Psoas muscle (tissue), 8 donors: ENCODE data around the gene ABTB1. TPM values are rescaled to one million over a fixed set of nuclear protein-coding genes. Genes with fewer than 3 reads are reported as not detected.

Experiments used
- ATAC-seq, 4 donors: fragments of 200-7000 bp; cut with Tn5 transposase; one replicate each; pipeline ENCODE4 v1.9.1; 2020; ENCODE audit warnings: moderate library complexity in 3 of 4, mild to moderate bottlenecking in 2 of 4
- DNase-seq, 2 donors: peaks; one replicate each; pipeline ENCODE4 v3.0.0-alpha.2; 2020
- H3K27ac ChIP-seq: fragments of 200-600 bp; one replicate; pipeline ENCODE4 v1.8.0; 2022
- H3K27me3 ChIP-seq, 3 donors: fragments of 200-600 bp in 1 of 3; one replicate each; pipeline versions ENCODE4 v1.6.1 to v1.8.0; 2013 to 2022; ENCODE audit warnings: low read length in 2 of 3, mild to moderate bottlenecking in 2 of 3, moderate library complexity in 1 of 3; ENCODE audit not compliant: insufficient read depth in 3 of 3
- H3K36me3 ChIP-seq, 2 donors: fragments of 200-600 bp in 1 of 2; one replicate each; pipeline versions ENCODE4 v1.6.1 to v1.8.0; 2013 to 2022; ENCODE audit warnings: low read depth in 1 of 2, mild to moderate bottlenecking in 1 of 2, moderate library complexity in 1 of 2; ENCODE audit not compliant: insufficient read depth in 1 of 2
- H3K4me1 ChIP-seq: fragments of 200-600 bp; one replicate; pipeline ENCODE4 v1.8.0; 2022
- H3K4me3 ChIP-seq: fragments of 200-600 bp; one replicate; pipeline ENCODE4 v1.8.0; 2022; ENCODE audit warnings: mild to moderate bottlenecking
- H3K9me3 ChIP-seq: fragments of 200-600 bp; one replicate; pipeline ENCODE4 v1.8.0; 2022
- WGBS, 3 donors: extraction: QIAGEN DNeasy Blood & Tissue Kit; methylation state at CpG; one replicate each; pipeline versions ENCODE4 v1.1.6 to v1.1.7; 2013; 5-methylcytosine and 5-hydroxymethylcytosine counted together
- intact Hi-C, 2 donors: fragments of 100-400 bp; cut with DNase I; formaldehyde crosslinking; loops; one replicate each; pipeline versions ENCODE4 v1.11.0 to v1.14.2; 2022
- polyA plus RNA-seq, 3 donors: library from polyadenylated mRNA; stranded (reverse); fragments of 200-250 nt; gene quantifications; one replicate each; pipeline ENCODE4 v1.2.3, GENCODE V29; 2013
- total RNA-seq, 4 donors: library from RNA; stranded (reverse); fragmentation: NEBNext Ultra II Directional in 2 of 4; extraction: Animal tissue kit (Norgen Biotek cat#: 25700) in 2 of 4; gene quantifications; one replicate each; pipeline versions ENCODE4 v1.2.1 to v1.2.4, GENCODE V29; 2021 to 2023
- TF ChIP-seq, protein P1 (sequence below): fragments of 200-600 bp; IDR thresholded peaks from one replicate; pipeline ENCODE4 v1.8.0; 2022; ENCODE audit warnings: antibody characterized with exemption
- donor health status: healthy with polysubstance abuse.
- donor health status: DM: no; HTN: no; CAD: no; lungs with moderate emphysema.
- donor health status: Bipolar disorder and iron deficiency.
- donor health status: healthy.
- donor health status: DM: yes; HTN: yes; CAD: no.
- donor health status: DM: no; HTN: no; CAD: no.
- donor health status: DM: no; HTN: no; CAD: no.
- donor health status: DM: yes; HTN: yes; CAD: no.

The ABTB1 gene
- total and polyA plus RNA-seq, 7 donors = 22.8 to 34.5 (median 30.1) TPM

- H3K27ac ChIP-seq = no peak overlapping the region
- DNase-seq (no peak), ATAC-seq (no peak)
- WGBS, 3 donors = 95 to 100% (median 96%) methylated on average over 3 of the region's 3 CpGs
- H3K9me3 ChIP-seq = no peaks in the 10 kb centered on the region
- no peaks in the 10 kb centered on the region for H3K4me1 ChIP-seq
- H3K27me3 ChIP-seq = no peaks in the 10 kb centered on the region
- H3K36me3 ChIP-seq = no peaks in the 10 kb centered on the region
- H3K4me3 ChIP-seq = no peak overlapping the region
- TF ChIP-seq, protein P1, sequence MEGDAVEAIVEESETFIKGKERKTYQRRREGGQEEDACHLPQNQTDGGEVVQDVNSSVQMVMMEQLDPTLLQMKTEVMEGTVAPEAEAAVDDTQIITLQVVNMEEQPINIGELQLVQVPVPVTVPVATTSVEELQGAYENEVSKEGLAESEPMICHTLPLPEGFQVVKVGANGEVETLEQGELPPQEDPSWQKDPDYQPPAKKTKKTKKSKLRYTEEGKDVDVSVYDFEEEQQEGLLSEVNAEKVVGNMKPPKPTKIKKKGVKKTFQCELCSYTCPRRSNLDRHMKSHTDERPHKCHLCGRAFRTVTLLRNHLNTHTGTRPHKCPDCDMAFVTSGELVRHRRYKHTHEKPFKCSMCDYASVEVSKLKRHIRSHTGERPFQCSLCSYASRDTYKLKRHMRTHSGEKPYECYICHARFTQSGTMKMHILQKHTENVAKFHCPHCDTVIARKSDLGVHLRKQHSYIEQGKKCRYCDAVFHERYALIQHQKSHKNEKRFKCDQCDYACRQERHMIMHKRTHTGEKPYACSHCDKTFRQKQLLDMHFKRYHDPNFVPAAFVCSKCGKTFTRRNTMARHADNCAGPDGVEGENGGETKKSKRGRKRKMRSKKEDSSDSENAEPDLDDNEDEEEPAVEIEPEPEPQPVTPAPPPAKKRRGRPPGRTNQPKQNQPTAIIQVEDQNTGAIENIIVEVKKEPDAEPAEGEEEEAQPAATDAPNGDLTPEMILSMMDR = no peak
- intact Hi-C loops = no loop called here
Measured at GRCh38 chr3:127665586-127665985, 7.2 kb upstream of the ABTB1 start.

- no peak for ATAC-seq
- H3K36me3 ChIP-seq = no peaks in the 10 kb centered on the region
- DNase-seq = no peak
- TF ChIP-seq, protein P1 = no peak
- no peaks in the 10 kb centered on the region for H3K9me3 ChIP-seq
- intact Hi-C loops = no loop called here
- H3K4me1 ChIP-seq = no peaks in the 10 kb centered on the region
- WGBS, 3 donors = 63 to 77% (median 75%) methylated on average over 2 of the region's 2 CpGs
- no peaks in the 10 kb centered on the region for H3K27me3 ChIP-seq
- no peak overlapping the region for H3K4me3 ChIP-seq
- no peak overlapping the region for H3K27ac ChIP-seq
Measured at GRCh38 chr3:127666676-127667075, 6.1 kb upstream of the ABTB1 start.

DNA sequence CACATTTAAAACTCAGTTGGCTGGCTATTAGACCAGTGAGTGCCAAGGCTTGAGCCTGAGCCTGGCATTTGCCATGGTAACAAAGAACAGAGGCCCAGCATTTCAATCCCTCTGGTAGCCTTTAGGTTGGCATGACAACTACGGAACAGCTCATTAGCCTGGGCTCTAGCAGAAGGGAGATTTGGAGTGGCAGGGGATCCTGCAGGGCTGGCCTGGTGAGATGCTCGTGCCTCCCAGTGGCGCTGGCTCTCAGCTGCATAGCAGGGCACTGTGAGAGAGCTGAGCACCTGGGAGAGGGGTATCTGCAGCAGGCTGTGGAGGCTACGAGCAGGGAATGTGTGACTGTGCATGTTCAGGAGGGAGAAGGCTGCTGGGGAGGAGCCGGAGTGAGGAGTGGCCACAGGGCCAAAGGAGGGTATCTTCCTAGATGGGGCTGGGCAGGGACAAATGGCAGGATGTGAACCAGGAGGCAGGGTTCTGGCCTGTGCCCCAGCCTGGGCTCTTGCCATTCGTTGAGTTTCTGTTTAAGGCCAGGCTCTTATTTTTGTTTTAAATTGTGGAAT, 5.6 kb upstream of the ABTB1 start:
- TF ChIP-seq, protein P1 = no peak
- no peaks in the 10 kb centered on the region for H3K9me3 ChIP-seq
- no peak overlapping the region for H3K4me3 ChIP-seq
- H3K27me3 ChIP-seq = no peaks in the 10 kb centered on the region
- ATAC-seq = no peak
- H3K27ac ChIP-seq = no peak overlapping the region
- WGBS, 3 donors = 68 to 83% (median 69%) methylated on average over 6 of the region's 6 CpGs
- intact Hi-C loops = no loop called here
- H3K36me3 ChIP-seq = no peaks in the 10 kb centered on the region
- DNase-seq = no peak
- peaks cover 2% of the 10 kb centered on the region for H3K4me1 ChIP-seq

DNA sequence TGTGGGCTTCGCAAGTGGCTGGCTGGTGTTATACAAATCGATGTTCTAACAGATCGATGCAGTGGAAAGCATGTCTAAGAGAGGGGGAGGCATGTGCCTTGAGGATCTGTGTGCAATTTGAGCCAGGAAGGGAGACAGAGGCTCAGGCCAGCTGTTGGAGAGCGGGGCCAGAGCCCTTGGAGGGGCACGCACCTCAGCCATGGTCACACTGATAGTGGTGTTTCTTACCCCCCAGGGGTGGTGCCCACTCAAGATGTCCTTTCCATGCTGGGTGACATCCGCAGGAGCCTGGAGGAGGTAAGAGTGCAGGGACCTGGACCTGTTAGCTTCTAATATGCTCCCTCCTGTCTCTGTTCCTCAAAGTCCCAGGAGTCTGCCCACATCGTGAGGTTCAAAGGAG, 3.8 kb upstream of the ABTB1 start:
- intact Hi-C loops = no loop called here
- no peak for ATAC-seq
- TF ChIP-seq, protein P1 = no peak
- H3K27me3 ChIP-seq = no peaks in the 10 kb centered on the region
- peaks cover 9% of the 10 kb centered on the region for H3K4me1 ChIP-seq
- 89 to 93% (median 93%) methylated on average over 7 of the region's 7 CpGs for WGBS, 3 donors
- no peak for DNase-seq
- no peak overlapping the region for H3K27ac ChIP-seq
- H3K9me3 ChIP-seq = no peaks in the 10 kb centered on the region
- no peak overlapping the region for H3K4me3 ChIP-seq
- no peaks in the 10 kb centered on the region for H3K36me3 ChIP-seq
